Measurements from ENCODE around the gene CUBN.
A peak's percentile ranks its signal among the peaks of the same experiment; 100 is the strongest.
"Not testable (repeated sequence)": the region's sequence is repeated elsewhere in the genome, so short reads cannot be mapped to it uniquely, and the experiment has no call there.

CUBN gene

DNA sequence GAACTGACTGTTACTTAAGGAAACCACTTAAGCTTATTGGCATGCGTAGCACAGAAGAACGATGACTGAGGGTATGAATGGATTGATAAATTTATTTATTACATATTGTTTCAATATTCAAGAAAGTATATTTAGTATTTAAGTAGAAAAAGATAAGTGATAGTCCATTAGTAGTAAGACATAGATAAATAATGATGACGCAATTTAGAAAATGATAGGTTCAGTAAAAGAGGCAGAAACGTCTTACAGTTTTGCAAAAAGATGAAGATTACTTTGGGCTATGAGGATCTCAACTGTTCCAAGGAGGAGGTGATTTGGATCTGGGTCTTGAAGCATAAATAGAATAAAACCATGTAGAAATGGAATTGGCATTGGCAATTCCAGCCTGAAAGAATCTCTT lies 275.8 kb downstream of the CUBN start:
- FAIRE-seq: no peak

GRCh38 chr10:16853201-16853600 lies 276.4 kb downstream of the CUBN start:
- FAIRE-seq: peak; percentile 97

GRCh38 chr10:16852624-16853023 lies 277.0 kb downstream of the CUBN start:
- FAIRE-seq: no peak

DNA sequence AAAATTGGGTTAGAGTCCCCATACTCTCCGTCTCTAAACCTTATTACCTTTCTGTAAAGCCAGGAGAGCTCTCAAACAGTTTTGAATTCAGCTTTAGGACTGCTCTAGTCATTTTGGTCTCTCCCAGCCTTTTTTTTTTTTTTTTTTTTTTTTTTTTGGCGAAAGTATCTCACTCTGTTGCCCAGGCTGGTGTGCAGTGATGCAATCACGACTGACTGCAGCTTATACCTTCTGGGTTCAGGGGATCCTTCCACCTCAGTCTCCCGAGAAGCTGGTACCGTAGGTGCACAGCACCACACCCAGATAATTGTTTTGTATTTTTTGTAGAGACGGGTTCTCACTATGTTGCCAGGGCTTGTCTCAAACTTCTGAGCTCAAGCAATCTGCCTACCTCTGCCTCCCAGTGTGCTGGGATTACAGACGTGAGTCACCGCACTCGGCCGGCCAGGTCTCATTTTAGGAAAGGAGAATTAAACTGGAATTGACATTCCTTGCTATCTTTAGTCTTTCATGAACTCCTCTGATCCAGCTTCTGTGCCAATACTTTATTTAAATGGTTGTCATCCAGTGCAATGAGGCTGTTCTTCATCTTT lies 281.0 kb downstream of the CUBN start:
- FAIRE-seq: no peak

DNA sequence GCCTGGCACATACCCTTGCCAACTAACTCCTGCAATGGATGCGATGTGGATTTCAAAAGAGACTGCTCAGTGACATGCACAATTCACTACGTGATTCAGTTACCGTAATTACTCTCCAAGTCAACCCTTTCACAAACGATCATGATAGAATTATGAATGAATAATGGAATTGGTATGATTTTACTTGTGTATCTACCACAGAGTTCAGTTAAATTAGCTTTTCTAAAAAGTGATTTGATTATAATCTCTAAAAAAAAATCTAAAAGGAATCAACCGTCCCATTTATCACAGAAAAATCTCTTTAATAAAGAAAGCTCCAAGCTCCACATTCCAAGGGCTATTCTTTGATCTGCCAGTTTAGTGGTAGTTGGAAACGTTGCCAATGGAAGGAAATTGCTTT lies 282.0 kb downstream of the CUBN start:
- FAIRE-seq: no peak

- no peak for FAIRE-seq
Measured at GRCh38 chr10:16845248-16845647, 284.4 kb downstream of the CUBN start.

- FAIRE-seq: peak; percentile 99
Measured at GRCh38 chr10:16843252-16843870, 286.2 kb downstream of the CUBN start.

DNA sequence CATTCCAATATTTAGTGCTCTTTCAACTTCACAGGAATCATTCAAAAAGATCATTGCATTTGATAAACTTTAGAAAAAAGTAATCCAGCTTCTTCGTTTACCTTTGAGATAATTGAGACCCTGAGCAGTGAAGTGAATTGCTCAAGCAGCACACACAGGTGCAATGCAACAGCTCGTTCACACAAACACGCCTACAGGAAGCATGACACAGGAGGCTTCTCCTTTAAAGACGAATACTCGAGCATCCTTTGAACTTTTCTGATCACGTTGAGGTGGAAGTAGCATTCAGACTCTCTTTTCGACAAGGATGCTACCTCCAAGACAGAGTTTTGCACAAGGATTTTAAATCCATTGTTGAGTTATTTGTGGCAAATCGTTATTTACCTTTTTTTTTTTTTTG lies 294.4 kb downstream of the CUBN start:
- no peak for FAIRE-seq

- FAIRE-seq: no peak
Measured at GRCh38 chr10:16832351-16833080, 297.1 kb downstream of the CUBN start.

DNA sequence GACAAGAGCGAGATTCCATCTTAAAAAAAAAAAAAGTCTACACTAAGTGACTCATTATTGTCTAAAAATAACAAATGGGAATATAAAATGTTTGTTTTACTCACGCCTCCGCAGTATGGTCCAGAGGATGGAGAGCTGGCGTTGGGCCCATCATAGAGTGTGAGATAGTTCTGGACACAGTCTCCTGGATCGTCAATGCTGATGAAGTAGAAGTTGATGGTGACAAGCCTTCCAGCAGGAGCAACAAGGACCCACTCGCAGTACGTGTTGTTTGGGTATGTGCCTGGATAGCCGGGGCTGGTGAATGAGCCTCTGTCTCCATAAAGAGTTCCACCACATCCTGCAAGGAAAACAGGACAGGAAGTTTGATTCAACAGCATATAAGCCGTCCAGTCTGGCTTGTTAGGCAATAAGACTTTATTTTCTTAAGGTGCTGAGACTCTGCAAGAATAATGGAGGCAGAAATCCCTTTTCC lies 300.9 kb downstream of the CUBN start:
- FAIRE-seq: no peak

GRCh38 chr10:16828114-16828568 lies 301.5 kb downstream of the CUBN start:
- FAIRE-seq: peak; percentile 93

GRCh38 chr10:16827474-16827873 lies 302.1 kb downstream of the CUBN start:
- not testable (repeated sequence) for FAIRE-seq

- FAIRE-seq: no peak
Measured at GRCh38 chr10:16822726-16823360, 306.8 kb downstream of the CUBN start.

GRCh38 chr10:16822027-16822426 lies 307.6 kb downstream of the CUBN start:
- no peak for FAIRE-seq

DNA sequence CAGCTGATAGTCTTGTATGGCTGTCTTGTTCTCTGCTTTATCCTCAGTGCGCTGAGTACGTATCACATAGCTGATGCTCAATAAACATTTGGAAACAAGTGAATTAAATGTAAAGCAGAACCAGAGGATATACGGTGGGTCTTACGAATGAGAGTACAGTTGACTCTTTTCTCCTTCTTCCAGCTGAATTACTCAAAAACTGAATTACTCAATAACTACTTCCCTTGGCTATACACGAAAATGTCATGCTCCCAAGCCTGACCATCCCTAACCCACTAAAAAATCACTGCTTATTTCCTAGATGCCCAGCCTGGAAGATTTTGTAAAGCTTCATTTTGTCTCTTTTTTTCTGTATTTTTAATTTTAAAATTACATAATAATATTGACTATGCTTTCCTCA lies 309.2 kb downstream of the CUBN start:
- no peak for FAIRE-seq

- no peak for FAIRE-seq
Measured at GRCh38 chr10:16820018-16820417, 309.6 kb downstream of the CUBN start.

GRCh38 chr10:16819436-16819835 lies 310.2 kb downstream of the CUBN start:
- no peak for FAIRE-seq

DNA sequence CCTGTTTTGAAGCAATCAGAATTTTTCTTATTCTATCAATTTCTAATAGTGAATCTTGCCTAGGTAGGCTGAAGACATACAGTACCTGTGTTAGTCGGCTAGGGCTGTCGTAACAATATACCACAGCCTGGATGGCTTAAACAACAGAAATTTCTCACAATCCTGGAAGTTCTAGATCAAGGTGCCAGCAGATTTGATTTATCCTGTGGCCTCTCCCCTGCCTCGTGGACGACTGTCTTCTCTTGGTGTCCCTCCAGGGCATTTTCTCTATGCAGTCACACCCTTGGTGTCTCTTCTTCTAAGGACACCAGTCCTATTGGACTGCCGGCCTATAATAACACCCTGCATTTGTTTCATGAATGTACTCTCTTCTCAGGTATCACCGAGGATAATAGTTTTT lies 310.6 kb downstream of the CUBN start:
- no peak for FAIRE-seq

GRCh38 chr10:16817125-16818019 lies 312.2 kb downstream of the CUBN start, which contains the start of gene RSU1:
Gene RSU1 (minus strand): TSS chr10:16817424. CDS start chr10:16817081, 343 bp downstream.
- peak; percentile 98 for FAIRE-seq

- no peak for FAIRE-seq
Measured at GRCh38 chr10:16816830-16817124, 312.8 kb downstream of the CUBN start.

DNA sequence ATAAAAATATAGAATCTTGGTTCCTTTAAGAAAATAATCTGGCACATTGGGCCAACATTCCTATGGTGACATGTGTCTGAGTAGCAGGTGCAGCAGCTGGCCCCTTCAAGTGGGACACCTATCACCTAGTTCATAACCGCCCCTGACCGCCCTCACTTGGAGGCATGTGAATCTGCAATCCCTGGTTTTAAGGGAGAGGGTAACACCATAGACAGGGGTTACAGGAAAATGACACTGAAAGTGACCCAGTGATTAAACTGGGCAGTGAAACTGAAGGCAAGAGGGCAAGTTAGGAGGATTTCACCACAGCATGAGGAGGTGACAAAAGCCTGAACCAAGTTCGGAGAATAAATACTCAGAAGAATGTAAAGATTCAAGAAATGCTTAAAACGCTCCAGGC lies 313.4 kb downstream of the CUBN start:
- no peak for FAIRE-seq

- FAIRE-seq: no peak
Measured at GRCh38 chr10:16814012-16814411, 315.6 kb downstream of the CUBN start.

- no peak for FAIRE-seq
Measured at GRCh38 chr10:16812676-16813075, 316.9 kb downstream of the CUBN start.
